DMS153 (cell line): ENCODE measurements around the gene GLUL.
"Not testable (repeated sequence)": the region's sequence is repeated elsewhere in the genome, so short reads cannot be mapped to it uniquely, and the experiment has no call there.

ENCODE experiments used
- DNase-seq: peaks from one replicate; lab custom pipeline; 2025; lab: John Stamatoyannopoulos, UW

The GLUL gene

DNA sequence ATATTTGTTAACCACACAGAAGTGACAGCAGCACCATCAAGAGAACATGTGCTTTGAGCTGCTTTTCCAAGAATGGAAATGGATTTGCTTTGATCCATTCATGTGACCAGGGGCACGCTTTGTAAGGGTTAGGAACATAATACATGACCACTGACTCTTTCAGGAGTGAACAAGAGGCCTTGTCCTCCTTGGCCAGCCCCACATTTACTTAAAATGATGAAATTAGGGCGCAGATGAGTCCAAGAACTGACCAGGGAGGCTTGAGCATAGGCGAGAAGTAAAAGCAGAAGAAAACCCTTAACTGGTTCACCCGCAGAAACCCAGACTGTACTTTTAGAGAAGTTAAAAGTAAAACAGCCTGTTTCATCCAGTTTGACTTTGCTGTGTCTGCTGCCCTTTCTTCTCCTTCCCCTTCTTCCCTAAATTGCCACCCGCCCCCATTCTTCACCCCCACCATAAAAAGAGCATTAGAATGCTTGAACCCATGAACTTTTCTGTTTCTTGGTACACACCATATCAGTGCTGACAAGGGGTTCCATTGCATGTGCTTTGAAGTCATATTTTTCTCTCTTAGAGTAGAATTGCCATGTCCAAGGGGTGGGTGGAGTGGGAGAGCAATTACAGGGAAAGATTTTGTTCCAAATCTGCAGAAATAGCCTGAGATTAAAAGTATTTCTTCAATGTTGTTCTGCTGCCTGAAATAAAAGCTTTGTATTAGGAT, 2.6 kb upstream of the GLUL start:
- DNase-seq = no peak

DNA sequence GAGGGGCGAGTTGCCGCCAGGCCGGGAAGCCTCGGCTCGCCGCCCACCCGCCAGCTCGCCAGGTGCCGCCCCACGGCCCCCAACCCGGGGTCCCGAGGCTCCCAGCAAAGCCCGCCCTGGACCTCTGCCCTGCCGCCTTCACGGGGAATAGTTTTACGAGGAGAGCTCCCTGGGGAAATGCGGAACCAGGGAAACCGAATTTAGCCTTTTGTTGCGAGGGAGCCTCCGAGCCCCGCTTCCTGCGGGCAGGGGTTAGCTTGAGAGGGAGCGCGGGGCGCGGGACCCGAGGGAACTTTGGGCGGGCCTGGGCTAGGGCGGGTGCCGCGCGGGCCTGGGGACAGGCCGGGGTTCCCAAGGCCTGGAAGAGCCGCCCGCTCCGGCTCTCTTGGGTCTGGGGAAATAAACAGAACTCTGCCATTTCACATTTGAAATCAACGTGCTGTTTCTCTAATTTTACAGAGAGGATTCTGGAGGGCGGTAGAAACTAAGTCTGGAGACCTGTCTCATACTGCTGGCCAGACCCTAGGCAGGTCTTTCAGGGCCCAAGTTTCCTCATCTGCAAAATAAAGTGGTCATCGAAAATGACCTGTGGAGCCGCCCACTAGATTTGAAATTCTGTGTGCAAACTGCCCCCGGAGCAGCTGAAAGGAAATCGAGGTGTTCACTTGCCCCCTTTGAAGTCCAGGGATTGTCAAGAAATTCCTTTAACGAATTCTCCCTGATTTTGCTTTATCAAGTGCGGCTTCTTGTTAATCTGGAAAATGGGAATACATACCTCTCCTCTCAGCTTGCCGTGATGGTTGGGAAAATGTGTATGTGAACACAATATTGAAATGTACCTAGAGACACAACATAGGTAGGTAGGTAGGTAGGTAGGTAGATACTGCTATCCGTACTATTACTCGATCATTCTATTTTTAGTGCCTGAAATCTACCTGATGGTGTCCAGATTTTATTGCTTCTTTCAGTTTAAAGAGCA, 749 bp upstream of the GLUL start:
- DNase-seq = peak; percentile 90

DNA sequence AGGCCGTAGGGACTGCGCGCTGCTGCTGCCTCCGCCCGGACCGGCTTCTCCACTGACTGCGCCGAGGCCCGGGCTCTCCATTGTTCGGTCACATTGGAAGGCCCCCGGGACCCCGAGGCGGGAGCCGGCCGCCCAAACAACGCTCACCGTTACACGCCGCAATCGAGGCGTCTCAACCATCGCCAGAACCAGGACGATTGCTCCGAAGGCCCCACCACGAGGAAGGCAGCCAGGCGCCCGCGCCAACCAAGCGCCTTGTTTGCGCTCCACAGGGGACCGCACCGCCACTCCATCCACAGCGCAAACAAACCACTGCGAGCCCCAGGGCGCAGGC, 595 bp downstream of the GLUL start:
- DNase-seq = peak; percentile 68

DNA sequence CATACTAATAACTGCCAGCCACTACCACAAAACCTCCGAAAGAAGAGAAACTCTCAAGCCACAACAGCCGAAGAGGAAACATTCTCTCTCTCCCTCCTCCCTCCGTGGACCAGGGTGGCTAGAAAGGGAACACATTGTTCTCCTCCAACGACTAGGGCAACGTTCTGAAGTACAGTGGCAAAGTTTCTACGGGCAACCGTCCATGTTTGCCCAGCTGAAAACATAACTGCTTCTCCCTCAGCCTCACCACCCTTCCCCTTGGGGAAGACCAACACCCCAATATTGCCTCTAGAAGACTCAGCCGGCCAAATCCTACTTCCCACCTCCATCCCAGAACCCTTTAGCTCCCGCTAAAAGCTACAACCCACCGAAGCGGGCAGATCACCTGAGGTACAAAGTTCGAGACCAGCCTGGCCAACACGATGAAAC, 2.0 kb downstream of the GLUL start:
- DNase-seq = no peak

DNA sequence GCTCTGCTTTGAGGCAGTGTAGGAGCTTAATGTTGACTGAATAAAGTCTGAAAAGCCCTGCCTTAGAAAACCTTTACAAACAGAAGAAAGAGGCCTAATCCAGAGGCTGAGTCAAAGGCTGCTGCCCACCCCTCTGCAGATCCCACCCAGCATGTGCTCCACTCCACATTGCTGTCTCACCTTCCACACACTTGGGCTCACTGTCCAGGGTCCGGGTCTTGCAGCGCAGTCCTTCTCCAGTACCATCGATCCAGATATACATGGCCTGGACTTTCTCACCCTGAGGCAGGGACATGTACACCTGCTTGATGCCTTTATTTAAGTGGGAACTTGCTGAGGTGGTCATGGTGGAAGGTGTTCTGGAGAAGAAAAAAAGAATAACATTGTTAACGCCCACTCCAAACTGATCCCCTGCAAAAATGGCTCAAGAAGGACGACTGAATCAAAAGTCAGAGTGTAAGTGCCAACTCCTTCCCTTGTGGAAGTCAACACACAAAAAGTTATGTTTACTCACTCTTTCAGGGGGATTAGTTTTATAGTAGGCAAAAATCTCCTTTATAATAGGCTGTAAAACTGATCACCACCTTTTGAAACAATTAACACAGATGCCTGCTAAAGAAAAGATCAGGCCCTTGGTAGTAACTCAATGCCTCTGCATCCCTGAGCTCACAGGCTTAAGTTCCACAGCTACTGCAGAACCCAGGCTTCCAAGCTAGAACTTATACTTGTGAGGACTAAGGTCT, 3.0 kb downstream of the GLUL start:
- no peak for DNase-seq

DNA sequence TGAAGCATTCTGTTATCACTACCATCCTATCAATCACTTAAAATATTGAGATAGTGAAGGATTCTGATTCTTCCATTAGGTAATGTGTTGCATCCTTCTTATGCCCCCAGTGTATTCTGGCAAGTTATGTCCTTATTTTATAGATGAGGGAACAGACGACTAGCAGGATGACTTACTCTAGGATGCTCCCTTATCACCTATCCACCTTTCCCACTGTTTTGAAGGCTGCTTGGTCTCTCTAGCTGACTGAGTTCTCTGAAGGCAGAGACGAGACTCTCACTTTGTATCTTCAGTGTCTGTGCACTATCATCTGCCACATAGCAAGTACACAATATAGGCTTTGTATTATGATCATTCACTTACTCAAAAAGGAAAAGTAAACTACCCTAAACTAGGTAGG, 4.0 kb downstream of the GLUL start:
- DNase-seq = no peak

DNA sequence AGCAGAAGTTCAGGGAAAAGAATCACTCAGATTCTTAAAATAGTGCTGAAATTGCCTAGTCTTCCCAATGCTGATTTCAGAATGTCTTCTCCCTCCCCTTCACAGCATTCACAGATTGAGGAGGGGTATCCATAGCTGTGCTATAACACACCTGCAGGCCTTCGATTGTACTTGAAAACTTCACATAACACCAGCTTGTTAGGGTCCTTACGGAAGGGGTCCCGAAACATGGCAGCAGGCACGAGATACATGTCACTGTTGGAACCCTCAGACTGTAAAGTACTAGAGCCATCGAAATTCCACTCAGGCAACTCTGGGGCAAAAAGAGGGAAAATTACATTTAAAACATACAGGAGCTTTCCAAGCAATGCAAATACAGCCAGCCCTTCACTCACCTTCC, 4.6 kb downstream of the GLUL start:
- DNase-seq = no peak

DNA sequence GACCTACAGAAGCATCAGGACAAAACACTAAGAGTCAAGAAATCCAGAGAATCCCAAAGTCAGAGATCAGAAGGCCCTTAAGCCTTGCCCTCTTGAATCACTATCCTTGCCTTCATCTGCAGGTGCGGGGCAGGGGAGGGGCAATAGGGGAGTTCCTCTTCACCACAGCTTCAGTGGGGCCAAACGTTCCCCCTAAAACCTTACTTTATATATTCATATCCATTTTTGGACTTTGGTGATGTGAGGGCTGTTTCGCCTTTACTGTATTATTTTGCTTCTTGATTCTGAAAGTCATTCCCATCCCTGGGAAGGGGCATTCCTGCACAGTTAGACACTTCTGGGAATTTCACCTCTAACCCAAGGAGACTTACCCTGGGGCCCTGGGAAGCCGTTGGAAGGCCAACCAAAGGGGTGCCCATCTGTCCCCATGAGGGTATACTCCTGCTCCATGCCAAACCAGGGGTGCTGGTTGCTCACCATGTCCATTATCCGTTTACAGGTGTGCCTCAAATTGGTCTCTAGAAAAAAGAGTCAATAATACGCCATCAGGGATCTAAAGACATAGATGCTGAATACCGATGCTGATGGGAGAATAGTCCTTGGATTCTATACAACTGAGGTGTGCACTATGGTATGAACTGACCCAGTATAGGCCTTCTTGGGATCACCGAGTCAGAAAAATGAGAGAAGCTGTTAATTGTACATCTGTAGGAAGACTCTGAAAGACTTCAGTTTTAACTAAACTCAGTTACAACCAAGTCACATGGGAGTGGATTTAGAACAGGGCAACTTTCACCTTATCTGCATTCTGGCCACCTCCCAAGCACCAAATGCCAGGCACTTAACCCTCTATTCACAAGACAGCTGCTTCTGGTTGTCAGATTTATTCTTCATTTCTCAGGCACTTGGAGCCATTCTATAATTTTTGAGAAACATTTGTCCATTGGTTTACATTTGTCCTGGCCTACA, 5.4 kb downstream of the GLUL start:
- no peak for DNase-seq

DNA sequence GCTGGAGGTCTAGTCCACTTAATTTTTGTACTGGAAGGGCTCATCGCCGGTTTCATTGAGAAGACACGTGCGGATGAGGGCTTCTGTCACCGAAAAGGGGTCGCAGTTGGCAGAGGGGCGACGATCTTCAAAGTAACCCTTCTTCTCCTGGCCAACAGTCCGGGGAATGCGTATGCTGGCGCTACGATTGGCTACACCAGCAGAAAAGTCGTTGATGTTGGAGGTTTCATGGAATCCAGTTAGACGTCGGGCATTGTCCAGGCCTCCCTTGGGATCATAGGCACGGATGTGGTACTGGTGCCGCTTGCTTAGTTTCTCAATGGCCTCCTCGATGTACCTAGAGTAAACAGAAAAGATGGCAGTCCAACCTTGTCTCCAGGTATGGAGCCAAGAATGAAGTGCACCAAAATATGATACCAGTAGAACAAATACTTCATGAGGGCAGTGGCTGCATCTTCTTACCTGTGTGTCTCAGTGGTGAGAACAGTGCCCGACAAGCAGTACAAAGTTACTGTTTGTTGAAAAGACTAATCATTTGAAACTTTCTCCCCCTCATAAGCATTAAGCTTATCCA, 7.1 kb downstream of the GLUL start:
- no peak for DNase-seq

DNA sequence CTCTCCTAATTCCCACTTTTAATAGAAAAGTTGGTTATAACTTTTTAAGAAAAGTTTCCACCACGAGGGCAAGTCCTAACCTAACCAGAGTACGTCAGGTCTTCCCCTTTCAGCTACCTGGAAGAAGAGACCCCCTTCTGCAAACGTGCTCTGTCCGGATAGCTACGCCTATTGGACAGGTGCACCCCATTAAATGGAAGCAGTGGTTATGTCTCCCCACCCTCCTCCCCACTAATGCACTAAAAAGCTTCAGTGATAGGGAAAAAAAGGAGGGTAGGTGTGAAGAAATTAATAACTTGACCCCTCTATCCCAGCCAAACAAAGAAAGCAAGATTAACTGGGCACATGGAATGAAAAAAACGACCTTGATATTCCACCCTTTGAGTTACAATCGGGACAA, 7.7 kb downstream of the GLUL start:
- DNase-seq = no peak

DNA sequence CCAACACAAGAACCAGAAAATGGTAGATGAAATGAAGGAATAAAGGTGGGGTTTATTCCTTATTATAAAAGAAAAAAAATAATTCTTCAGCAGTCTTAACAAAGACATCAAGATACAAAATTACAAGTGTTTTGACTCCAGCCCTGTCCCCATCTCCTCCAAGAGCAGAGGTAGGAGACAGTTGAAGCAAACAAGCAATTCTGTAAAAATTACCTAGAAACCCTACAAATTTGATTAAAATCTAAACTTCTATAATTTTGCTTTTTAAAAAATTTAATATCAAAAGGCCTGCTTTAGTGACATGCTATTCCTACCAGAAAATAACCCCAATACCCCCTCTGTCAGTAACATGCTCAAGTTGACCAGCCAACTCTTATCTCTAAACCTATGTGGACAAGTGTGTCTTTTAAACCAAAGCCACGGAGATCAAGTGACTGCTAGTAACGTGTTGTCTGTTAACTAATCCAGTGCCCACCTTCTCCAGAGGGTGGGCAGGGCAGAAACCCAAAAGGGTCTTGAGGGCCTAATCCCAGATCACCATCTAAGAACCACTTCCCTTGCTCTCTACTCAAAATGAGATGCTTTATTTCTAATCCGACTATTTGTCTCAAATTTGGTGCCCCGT, 8.4 kb downstream of the GLUL start:
- no peak for DNase-seq

DNA sequence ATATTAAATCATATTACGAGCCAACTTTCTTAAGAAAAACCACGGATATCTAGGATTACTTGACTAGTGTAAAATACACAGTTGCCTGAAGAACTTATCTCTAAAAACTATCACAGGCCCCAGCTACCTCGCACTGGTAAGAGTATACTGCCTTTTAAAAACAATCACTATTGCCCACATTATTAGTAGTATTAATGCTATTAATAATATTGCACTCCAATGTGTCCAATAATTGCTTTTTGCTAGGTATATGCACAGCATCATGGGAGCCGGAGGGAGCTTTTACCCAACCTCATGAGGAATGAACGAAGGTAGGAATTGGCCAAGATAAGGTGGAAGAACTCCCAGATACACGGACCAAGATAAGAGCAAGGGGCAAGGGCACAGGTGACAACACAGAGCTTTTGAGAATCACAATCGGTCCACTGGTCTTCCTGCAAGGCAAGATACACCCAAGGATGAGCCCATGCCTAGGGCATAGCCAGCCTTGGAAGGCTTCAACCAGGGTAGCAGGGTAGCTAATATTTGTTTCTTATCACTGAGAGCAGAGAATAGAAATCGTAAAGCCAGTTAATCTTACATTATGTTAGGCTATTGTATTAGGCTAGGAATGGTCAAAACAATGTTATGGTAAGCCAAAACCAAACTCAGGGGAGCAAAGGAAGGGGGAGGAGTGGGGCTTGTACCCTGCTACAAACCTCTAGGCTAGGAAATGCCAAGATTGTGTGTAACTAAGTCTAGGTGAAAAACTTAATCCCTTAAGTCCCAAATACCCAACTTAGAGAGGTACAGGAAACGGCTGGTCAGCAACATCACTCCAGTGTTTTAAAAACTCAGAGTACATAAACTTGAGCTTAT, 9.4 kb downstream of the GLUL start:
- no peak for DNase-seq

DNA sequence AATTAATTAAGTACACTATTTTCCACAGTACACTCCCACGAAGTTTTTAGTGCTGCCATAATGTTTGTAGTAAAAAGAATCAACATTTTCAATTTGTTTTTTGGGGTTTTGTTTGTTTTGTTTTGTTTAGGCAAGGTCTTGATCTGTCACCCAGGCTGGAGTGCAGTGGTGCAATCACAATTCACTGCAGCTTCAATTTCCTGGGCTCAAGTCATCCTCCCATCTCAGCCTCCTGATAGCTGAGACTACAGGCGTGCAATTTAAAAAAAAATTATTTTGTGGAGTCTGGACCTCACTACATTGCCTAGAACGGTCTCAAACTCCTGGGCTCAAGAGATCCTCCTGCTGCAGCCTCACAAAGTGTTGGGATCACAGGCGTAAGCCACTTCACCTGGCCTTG, 11.4 kb downstream of the GLUL start:
- no peak for DNase-seq

DNA sequence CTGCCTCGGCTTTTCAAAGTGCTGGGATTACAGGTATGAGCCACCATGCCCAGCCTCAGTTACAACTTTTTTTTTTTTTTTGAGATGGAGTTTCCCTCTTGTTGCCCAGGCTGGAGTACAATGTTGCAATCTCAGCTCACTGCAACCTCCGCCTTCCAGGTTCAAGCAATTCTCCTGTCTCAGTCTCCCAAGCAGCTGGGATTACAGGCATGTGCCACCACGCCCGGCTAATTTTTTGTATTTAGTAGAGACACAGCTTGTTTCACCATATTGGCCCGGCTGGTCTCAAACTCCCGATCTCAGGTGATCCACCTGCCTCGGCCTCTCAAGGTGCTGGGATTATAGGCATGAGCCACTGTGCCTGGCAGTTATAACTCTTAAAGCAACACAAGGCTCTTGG, 11.8 kb downstream of the GLUL start:
- DNase-seq = not testable (repeated sequence)

DNA sequence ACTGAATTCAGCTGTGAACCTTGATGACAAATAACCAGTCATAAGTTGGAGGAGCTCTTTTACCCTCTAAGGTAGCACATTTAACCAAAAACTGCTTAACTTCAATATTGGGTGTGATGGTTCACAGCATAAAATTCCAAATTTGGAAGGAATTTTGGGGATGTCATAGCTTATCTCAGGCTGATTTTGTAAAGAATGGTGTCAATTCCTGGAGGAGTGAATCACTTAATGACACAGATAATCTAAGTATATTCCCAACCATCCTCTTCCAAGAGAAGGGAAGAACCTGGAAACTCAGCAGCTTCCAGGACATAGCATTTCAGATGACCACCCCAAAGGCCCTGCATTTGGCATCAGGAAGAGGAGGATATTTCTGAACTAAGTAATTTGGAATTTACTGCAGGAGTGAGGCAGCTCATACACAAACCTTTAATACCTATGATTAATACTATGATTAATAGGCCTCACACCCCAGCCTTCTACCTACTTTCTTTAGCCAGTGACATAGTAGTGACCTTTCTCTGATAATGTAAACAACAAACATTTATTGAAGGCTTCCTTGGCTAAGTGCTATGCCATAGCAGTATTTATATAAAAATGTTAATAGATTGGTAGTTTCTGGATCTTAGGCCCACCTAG, 14.5 kb downstream of the GLUL start:
- no peak for DNase-seq

DNA sequence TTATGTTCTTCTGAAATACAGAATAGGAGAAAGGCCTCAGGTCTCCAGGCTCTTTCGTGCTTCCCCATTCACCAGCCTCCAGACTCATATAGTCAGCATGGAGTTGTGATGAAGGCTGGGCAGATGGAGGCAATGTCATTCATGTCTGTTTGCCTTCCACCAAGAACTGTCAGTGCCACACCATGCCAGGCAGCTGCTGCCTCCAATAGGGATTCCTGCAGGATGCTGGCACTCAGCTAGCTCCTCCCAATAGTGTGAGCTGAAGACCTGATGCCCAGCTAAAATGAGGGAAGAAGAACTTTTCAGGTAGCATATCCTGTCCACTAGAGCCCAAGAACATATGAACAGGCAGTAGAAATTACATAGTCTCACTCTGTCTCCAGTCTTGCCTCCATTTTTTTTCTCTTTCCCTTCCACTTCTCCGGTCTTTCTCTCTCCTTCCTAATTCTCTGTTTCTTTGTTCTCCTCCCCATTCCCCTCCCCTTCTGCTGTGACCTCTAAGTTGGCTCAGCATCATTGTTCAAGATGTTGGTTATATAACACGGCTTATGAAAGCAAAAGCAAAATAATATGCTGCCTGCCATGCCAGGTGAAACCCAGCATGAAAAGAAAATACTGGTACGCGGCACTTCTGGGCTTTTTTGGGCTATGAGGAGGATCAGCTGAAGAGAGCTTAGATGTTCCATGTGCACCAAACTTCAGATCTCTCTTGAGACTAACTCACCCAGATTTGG, 17.3 kb downstream of the GLUL start:
- DNase-seq = peak; percentile 26

DNA sequence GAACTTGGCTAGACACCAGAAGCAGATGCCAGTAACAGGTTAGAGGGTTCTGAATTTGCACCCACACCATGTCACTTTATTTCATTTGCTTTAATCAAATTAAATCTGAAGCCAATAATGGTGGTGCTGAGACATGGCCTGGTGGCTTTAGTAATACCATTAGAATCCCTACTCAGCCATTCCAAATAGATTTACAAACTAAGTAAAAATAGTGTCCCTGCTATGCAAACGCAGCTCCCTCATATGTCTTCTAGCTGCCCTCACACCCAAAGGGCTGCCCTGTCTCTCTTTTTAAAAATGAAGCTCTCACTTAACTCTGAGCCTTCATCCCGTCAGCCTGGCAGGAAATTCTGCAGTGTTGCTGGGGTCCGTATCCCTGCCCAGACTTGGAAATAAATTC, 21.1 kb downstream of the GLUL start:
- no peak for DNase-seq

DNA sequence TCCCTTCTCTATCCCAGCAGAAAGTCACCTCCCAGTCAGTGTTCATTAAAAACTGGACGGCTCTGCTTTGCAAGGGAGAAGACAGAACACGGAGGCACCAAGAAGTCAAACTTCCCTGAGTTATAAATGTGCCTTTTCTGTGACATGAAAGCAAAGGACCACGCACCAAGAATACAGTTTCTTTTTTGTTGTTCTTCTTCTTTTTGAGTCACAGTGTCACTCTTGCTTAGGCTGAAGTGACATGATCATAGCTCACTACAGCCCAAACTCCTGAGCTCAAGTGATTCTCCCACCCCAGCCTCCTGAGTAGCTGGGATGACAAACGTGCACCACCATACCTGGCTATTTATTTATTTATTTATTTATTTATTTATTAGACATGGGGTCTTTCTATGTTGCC, 22.7 kb downstream of the GLUL start:
- no peak for DNase-seq

DNA sequence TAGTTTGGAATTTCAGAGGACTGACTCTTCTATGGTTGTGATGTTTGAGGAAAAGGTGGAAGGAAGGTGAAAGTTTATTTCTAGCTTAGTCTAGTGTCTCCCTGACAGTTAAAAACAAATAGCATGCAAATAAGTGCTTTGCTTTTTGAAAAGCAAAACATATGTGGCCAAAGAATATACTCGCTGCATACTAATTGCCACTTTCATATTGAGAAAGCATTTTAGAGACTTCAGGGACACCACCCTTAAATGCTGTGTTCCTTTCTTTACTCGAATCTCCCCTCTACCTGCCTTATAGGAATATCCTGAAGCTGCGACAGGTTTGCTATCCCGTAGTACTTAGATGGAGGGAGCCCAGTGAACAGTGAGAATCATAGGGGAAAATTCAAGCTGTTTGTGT, 23.2 kb downstream of the GLUL start:
- no peak for DNase-seq
